HUES6 (cell line): ENCODE data around the gene MSL1.

Experiments used
- H3K27ac ChIP-seq: 2 replicates; pipeline ENCODE4 v1.7.0; 2013; ENCODE audit warnings: low read depth, mild to moderate bottlenecking, low read length, inconsistent platforms
- H3K27me3 ChIP-seq: 2 replicates; pipeline ENCODE4 v1.6.1; 2013; ENCODE audit warnings: low read length; ENCODE audit not compliant: control insufficient read depth, insufficient read depth
- H3K36me3 ChIP-seq: 2 replicates; pipeline ENCODE4 v1.6.1; 2013; ENCODE audit warnings: low read length; ENCODE audit not compliant: control insufficient read depth, insufficient read depth
- H3K4me1 ChIP-seq: 2 replicates; pipeline ENCODE4 v1.6.1; 2013; ENCODE audit warnings: low read length; ENCODE audit not compliant: control insufficient read depth, insufficient read depth
- H3K4me3 ChIP-seq: 2 replicates; pipeline ENCODE4 v1.5.1; 2013; ENCODE audit warnings: low read depth, low read length
- H3K9ac ChIP-seq: one replicate; pipeline ENCODE4 v1.6.1; 2013; ENCODE audit warnings: mild to moderate bottlenecking, low read length
- H3K9me3 ChIP-seq: 2 replicates; pipeline ENCODE4 v1.6.1; 2013; ENCODE audit warnings: low read depth, low read length; ENCODE audit not compliant: control insufficient read depth, insufficient read depth

The MSL1 gene

DNA sequence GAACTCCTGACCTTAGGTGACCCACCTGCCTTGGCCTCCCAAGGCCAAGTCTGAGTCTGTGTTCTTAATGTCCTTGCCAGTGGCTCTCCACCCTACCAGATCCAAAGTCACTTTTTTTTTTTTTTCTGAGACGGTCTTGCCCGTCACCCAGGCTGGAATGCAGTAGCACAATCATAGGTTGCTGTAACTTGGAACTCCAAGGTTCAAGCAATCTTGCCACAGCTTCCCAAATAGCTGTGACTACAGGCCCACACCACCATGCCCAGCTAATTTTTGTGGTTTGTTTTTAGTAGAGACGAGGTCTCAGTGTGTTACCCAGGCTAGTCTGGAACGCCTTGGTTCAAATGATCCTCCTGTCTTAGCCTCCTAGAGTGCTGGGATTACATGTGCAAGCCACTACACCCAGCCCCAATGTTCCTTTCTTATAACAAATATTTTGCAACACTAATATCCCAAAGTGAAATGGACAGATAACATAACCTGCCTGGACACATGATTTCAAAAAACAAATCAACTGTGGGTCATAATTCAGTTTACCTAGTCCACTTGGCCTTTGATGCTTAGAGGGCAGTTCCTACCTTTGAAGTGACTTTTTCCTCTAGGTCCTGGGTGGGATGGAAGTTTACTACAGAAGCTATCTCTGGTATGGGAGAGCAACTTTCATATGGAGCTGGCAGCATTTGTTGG, 51.5 kb downstream of the MSL1 start:
- no peak overlapping the region for H3K9ac ChIP-seq
- peaks cover 65% of the 10 kb centered on the region for H3K36me3 ChIP-seq
- H3K9me3 ChIP-seq, result no peaks in the 10 kb centered on the region
- no peak overlapping the region for H3K4me3 ChIP-seq
- no peak overlapping the region for H3K27ac ChIP-seq
- H3K4me1 ChIP-seq, result peaks cover 8% of the 10 kb centered on the region
- H3K27me3 ChIP-seq, result no peaks in the 10 kb centered on the region

- Histone ChIP-seq H3K9ac (no peak overlapping the region), H3K4me3 (no peak overlapping the region), H3K36me3 (peaks cover 60% of the 10 kb centered on the region), H3K4me1 (peaks cover 12% of the 10 kb centered on the region), H3K9me3 (no peaks in the 10 kb centered on the region), H3K27me3 (no peaks in the 10 kb centered on the region), H3K27ac (no peak overlapping the region)
These were observed 52.0 kb downstream of the MSL1 start for GRCh38 chr17:40173778-40174135.

- H3K27me3 ChIP-seq, result no peaks in the 10 kb centered on the region
- H3K9ac ChIP-seq, result no peak overlapping the region
- no peak overlapping the region for H3K27ac ChIP-seq
- H3K36me3 ChIP-seq, result peaks cover 52% of the 10 kb centered on the region
- H3K4me3 ChIP-seq, result no peak overlapping the region
- H3K9me3 ChIP-seq, result no peaks in the 10 kb centered on the region
- H3K4me1 ChIP-seq, result peaks cover 13% of the 10 kb centered on the region
These were observed 52.7 kb downstream of the MSL1 start for GRCh38 chr17:40174514-40174913.

DNA sequence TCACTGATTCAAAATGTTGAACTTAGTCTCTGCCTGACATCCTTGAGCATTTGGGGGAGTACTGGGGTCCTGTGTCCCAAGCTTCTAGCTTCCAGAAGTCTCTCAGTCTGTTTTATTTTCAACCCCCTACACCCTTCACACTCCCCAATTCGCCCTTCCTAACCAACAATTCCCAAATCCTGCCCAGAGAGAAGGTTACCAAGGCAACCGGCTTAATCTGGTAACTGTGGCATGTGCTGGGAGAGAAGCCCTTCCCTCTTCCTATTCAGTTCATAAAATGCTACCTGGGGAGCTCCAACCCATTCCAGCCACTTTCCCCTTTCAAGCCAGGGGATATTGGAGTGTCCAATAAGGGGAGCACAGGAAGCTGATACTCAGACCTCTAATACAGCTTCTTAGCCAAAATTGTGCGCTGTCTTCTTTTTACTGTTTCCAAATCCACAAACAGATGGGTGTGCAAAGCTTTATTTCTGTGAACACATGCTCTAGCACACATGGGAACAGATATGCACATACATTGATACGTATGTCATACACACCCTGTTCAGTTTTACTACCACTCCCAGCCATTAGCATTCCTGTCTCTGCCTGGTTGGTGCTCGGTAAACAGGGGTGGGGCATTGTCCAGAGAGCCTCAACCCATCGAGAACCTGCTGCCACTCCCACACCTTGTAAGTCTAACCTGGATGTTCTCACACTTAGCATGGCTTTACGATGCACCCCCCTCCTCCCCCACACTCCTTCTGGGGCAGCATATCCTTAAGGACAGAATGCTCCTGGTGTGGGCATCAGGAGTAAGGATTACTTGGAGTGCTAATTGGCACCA, 54.4 kb downstream of the MSL1 start:
- Histone ChIP-seq H3K9me3 (no peaks in the 10 kb centered on the region), H3K36me3 (peaks cover 36% of the 10 kb centered on the region), H3K4me3 (no peak overlapping the region), H3K27me3 (no peaks in the 10 kb centered on the region), H3K9ac (no peak overlapping the region), H3K27ac (no peak overlapping the region), H3K4me1 (peaks cover 25% of the 10 kb centered on the region)

GRCh38 chr17:40176754-40177110, 55.0 kb downstream of the MSL1 start:
- peak overlapping the region; percentile 35; the same call in 1 of the 2 replicates for H3K4me3 ChIP-seq
- H3K36me3 ChIP-seq, result peaks cover 34% of the 10 kb centered on the region
- H3K27ac ChIP-seq, result no peak overlapping the region
- peaks cover 25% of the 10 kb centered on the region for H3K4me1 ChIP-seq
- no peaks in the 10 kb centered on the region for H3K27me3 ChIP-seq
- H3K9ac ChIP-seq, result peak overlapping the region; percentile 24
- H3K9me3 ChIP-seq, result no peaks in the 10 kb centered on the region

DNA sequence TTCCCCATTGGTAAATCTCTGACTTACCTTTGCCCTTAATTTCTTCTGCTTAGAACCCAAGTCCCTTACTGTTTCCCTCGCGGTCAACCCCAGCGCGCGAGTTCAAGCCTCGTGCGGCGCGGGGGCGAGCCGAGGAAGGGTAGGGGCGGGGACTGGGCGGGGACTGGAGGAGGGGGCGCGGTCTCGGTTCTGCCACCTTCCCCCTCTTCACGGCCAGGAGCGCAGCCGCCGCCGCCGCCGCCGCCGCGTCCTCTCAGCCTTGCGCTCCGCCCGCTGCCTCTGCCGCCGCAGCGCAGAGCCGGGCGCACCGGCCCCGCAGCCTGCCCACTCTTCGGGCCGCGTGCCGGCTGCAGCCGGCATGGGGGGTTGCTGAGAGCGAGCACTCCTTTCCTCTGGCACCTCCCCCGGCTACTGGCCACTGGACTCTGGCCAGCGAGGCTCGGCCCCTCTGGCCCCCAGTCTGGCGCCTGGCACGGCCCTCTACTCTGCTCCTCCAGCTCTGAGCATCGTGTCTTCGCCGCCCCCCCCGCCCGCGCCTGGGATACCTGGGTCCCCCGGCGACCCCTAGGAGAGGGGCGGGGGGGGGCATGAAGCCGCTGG, 55.6 kb downstream of the MSL1 start, which contains the start of gene RAPGEFL1:
Gene RAPGEFL1 (plus strand): TSS at position 196 of the 600 bp plus-strand sequence. CDS start 392 bp downstream, at position 588.
- H3K36me3 ChIP-seq, result peaks cover 27% of the 10 kb centered on the region
- no peaks in the 10 kb centered on the region for H3K9me3 ChIP-seq
- H3K4me3 ChIP-seq, result peak within 1 kb of the TSS; percentile 66
- peak within 1 kb of the TSS; percentile 31 for H3K9ac ChIP-seq
- no peaks in the 10 kb centered on the region for H3K27me3 ChIP-seq
- peaks cover 25% of the 10 kb centered on the region for H3K4me1 ChIP-seq
- no peak within 1 kb of the TSS for H3K27ac ChIP-seq

GRCh38 chr17:40178021-40178601, 56.3 kb downstream of the MSL1 start:
- no peaks in the 10 kb centered on the region for H3K9me3 ChIP-seq
- H3K4me3 ChIP-seq, result peak overlapping the region; percentile 66
- peaks cover 25% of the 10 kb centered on the region for H3K4me1 ChIP-seq
- H3K27ac ChIP-seq, result no peak overlapping the region
- no peaks in the 10 kb centered on the region for H3K27me3 ChIP-seq
- H3K9ac ChIP-seq, result peak overlapping the region; percentile 11
- H3K36me3 ChIP-seq, result peaks cover 21% of the 10 kb centered on the region

DNA sequence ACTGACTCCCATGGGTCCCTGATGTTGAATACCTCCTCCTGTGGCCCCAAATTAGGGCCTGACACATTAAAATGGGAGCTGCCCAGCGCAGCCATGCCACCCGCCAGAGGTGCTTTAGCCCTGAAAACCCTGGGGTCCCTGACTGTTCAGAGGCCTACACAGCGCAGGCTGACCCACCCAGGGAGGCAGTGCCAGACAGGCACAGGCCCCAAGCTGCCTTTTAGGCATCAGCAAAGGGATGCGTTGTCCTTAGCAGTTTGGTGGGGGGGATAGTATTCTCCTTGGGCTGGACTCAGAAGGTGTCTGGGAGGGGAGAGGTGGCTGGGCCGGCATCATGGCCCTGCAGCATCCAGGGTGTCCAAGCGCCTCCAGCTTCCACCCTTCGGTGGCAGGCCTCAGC, 56.9 kb downstream of the MSL1 start:
- peaks cover 16% of the 10 kb centered on the region for H3K36me3 ChIP-seq
- H3K4me1 ChIP-seq, result peaks cover 25% of the 10 kb centered on the region
- H3K27ac ChIP-seq, result no peak overlapping the region
- H3K9ac ChIP-seq, result peak overlapping the region; percentile 11
- H3K27me3 ChIP-seq, result no peaks in the 10 kb centered on the region
- H3K9me3 ChIP-seq, result no peaks in the 10 kb centered on the region
- H3K4me3 ChIP-seq, result peak overlapping the region; percentile 66

DNA sequence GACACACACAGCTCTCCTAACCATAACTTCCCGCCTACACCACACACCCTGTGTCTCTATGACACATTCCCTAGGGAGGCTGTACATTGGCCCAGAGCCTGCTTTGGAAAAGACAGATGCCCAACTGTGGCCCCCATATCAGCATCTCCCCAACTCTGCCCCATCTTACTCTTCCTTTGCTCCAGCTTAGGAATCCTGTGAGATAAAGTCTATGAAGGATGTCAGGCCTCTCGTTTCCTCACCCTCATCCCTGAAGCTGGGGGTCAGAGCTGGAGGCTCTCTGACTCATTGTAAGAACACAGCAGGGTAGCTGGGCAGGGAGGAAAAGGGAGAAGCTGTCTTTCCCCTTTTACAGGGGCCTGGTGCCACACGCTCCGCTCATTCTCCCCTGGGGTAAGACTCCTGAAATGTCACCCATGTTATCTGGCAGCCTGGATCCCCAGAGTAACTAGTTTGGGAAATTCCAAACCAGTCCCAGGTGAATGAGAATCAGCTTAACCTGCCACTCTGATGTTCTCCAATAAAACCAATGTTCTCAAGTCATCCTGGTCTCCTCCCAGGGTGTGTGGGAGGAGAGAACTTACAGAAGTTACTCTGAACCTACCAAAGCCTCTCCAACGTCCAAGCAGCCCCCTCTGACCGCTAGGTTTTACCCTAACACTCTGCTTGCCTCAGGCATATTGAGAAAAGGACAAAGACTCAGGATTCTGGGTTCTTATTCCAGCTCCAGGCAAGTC, 58.3 kb downstream of the MSL1 start:
- no peak overlapping the region for H3K4me3 ChIP-seq
- H3K27ac ChIP-seq, result no peak overlapping the region
- no peaks in the 10 kb centered on the region for H3K27me3 ChIP-seq
- H3K36me3 ChIP-seq, result peaks cover 13% of the 10 kb centered on the region
- H3K9ac ChIP-seq, result no peak overlapping the region
- no peaks in the 10 kb centered on the region for H3K9me3 ChIP-seq
- peaks cover 25% of the 10 kb centered on the region for H3K4me1 ChIP-seq

DNA sequence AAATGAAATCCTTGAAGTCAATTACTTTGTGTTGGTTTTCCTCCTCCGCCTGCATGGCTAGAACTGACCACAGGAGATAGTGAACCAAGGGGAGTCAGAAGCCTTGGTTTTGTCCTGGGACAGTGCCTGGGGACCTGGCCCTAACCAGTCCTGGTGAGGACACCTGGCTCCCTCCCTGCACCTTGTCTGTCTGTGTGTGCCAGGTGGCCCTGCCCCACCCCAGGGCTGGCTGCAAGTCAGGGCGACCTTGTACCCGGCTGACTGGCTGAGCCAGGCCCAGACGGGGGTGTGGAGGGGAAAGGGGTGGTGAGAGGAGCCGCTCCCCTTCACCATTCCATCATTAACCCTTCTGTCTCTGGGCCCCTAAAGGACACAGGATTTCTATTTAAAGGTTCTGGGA, 58.9 kb downstream of the MSL1 start:
- H3K9ac ChIP-seq, result no peak overlapping the region

More for the DNA sequence above, 58.9 kb downstream of the MSL1 start:
- H3K4me3 ChIP-seq, result no peak overlapping the region
- H3K9me3 ChIP-seq, result no peaks in the 10 kb centered on the region
- peaks cover 25% of the 10 kb centered on the region for H3K4me1 ChIP-seq
- H3K27me3 ChIP-seq, result no peaks in the 10 kb centered on the region
- H3K27ac ChIP-seq, result no peak overlapping the region
- H3K36me3 ChIP-seq, result peaks cover 13% of the 10 kb centered on the region
